Middle frontal gyrus (tissue), 1 donor: ENCODE results near the gene OGDH.

Source experiments
- DNase-seq: peaks from one replicate; pipeline ENCODE4 v3.0.0-alpha.2; 2015; ENCODE audit warnings: low spot score; ENCODE audit errors: extremely low spot score

The OGDH gene

DNA sequence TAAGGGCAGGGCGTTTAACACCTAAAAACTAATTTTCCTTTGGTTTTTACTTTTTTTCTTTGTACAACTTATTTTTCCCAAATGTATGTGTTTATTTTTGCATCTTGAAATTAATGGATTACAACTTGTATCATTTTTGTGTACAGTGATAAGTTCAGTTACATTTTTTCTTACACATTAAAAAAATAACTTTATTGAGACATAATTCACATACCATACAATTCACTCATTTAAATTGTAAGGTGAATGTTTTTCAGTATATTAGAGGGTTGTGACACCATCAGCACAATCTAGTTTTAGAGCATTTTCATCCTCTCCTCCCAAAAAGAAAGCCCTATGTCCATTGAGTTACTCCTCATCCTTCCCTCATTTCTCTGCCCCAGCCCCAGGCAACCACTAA is 11.6 kb downstream of the OGDH start:
- no peak for DNase-seq

DNA sequence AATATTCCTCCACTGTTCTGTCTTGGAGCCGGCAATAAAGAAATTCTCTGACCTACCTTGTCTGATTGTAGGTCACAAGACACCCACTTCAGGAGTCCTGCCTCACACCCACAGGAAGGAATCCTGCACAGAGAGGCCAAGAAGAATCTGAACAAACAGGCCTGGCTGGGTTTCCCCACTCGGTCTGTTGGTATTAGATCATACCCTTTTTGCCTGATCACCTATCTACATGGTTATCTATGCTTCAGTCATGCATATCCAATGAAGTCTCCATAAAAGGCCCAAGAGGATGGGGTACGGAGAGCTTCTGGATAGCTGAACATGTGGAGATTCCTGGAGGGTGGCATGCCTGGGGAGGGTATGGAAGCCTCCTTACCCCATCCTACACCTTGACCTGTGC is 12.3 kb downstream of the OGDH start:
- DNase-seq: no peak

DNA sequence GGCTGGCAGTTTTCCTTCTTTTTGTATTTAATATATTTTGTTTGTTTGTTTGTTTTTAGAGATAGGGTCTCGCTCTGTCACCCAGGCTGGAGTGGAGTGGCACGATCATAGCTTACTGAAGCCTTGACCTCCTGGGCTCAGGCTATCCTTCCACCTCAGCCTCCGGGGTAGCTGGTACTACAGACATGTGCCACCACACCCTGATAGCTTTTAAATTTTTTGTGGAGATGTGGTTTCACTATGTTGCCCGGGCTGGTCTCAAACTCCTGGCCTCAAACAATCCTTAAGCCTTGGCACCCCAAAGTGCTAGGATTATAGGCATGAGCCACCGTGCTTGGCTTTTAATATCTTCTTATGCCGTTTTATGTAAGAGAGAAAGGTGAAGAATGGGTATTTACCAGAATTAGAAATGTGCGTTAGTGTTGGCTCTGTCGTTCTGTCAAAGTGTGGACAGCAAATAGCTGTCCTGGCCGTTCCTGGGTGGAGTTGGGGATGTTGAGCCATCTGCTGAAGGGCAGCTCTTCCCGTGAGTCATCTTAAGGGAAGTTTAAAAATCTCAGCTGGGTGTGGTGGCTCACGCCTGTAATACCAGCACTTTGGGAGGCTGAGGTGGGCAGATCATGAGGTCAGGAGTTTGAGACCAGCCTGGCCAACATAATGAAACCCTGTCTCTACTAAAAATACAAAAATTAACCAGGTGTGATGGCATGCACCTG is 14.8 kb downstream of the OGDH start:
- no peak for DNase-seq

DNA sequence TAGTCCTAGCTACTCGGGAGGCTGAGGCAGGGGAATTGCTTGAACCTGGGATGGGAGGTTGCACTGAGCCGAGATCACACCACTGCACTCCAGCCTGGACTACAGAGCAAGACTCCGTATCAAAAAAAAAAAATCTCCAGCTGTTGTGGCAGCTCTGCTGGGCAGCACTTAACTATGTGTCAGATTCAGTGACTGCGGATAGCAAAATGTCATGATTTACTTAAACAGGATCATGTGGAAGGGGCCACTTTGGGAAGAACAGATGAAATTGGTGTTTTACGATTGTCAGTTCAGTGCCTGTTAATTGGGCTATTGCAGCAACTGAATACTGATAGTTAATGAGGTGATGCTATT is 15.3 kb downstream of the OGDH start:
- no peak for DNase-seq

DNA sequence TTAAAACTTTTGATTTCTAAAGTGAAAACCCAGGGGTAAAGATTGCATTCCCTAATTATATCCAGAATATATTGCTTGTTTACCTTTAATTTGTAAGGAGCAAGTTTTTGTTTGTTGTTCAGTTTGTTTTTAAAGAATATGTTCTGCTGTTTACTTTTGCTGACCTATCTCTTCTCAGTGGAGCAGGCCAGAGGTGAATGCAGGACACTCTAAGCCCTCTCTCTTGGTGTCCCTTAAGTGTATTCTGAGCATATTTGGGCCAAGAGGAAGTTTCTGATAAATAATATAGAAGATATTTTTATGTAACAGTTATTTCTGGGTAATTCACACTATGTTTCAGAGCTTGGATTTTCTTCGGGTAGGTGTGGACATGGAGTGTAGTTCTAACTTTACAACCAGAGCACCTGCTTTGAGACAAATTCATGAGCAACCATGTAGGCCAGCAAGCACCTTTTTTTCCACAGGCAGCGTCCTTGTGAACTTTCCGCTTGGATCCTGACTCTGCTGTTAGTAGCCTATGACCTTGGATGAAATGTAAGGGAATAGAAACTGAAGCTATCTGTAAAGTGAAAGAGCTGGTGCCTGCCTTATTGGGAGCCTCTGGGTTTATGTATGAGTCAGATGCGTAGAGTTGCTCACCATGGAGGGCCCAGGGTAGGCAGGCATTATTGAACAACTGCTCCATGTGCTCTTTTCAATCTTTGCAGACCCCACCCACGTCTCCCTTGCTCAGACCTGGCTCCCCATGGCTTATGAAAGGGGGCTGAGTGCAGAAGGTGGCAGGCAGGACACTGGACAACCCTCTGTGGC is 16.1 kb downstream of the OGDH start:
- DNase-seq: no peak

DNA sequence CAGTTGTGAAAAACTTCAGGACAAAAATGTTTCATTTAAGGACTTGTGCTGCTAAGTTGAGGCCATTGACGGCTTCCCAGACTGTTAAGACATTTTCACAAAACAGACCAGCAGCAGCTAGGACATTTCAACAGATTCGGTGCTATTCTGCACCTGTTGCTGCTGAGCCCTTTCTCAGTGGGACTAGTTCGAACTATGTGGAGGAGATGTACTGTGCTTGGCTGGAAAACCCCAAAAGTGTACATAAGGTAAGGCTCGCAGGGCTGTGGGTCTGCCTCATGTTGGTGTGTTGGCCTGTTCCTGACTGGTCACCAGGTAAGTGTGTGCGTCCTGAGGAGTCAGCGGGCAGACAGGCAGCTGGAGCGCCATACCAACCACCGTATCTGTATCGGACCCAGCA is 17.9 kb downstream of the OGDH start:
- DNase-seq: no peak

- no peak for DNase-seq
Observed at GRCh38 chr7:44625526-44626471, 19.4 kb downstream of the OGDH start.

- no peak for DNase-seq
Observed at GRCh38 chr7:44626620-44627019, 20.2 kb downstream of the OGDH start.

DNA sequence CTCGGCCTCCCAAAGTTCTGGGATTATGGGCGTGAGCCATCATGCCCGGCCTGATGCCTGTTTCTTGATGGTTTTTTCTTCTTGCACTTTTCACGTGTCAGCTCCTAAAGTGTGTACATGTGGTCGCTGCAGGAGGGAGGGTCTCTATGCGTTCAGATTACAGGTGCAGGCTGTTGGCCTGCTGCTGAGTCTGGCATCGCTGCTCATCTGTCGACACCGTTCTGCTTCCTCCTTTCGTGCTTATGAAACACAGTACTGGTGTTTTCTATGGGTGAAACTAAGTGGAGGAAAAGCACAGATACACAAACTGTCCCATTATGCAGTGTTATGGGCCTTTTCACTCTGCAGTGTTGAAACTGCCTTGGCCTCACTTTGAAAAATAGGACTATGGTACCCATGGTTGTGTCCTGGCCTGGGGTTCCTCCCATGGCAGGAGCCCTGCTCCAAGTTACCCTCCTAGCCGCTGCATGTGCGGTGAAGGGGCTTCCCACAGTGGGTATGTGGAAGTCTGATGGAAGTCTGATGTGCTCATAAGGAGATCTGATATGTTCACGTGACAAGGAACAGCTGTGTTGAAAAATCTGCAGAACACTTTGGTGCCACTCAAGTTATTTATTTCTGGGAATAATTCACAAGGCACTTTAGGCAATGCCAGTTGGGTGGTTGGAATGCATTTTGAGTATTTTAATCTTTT is 23.5 kb downstream of the OGDH start:
- DNase-seq: no peak

GRCh38 chr7:44630792-44631457 is 24.5 kb downstream of the OGDH start:
- no peak for DNase-seq

DNA sequence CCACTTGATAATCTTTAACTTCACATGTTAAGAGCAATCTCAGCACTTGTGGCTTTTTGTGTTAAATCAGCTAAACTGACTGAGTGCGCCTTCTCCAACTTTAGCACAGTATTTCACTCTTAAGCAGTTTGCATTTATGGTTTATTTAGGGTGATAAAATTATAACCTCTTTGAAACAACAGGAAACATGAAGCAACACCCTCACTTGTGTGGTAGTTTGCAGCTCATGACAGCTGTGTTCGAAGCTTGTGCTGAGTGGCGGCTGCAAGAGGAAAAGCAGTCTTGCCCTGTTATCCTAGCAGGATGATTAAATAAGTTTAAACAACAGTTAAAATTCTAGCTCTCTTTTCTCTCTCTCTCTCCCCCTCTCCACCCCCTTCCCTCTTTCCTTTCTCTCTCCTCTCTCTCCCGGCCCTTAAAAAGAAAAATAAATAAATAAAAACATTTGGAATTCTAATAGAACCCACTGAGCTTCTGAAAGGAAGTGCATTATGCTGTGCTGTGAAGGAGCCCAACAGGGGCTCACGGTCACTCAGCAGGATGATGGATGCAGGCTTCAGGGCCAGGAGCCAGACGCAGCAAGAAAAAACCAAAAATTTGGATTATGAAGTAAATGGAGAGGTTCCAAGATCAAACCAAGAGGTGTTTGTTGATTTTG is 25.2 kb downstream of the OGDH start:
- no peak for DNase-seq

- no peak for DNase-seq
Observed at GRCh38 chr7:44632196-44632595, 25.8 kb downstream of the OGDH start.

GRCh38 chr7:44633254-44634186 is 27.1 kb downstream of the OGDH start:
- DNase-seq: no peak

GRCh38 chr7:44634187-44634838 is 27.9 kb downstream of the OGDH start:
- no peak for DNase-seq

GRCh38 chr7:44634839-44635591 is 28.6 kb downstream of the OGDH start:
- no peak for DNase-seq

DNA sequence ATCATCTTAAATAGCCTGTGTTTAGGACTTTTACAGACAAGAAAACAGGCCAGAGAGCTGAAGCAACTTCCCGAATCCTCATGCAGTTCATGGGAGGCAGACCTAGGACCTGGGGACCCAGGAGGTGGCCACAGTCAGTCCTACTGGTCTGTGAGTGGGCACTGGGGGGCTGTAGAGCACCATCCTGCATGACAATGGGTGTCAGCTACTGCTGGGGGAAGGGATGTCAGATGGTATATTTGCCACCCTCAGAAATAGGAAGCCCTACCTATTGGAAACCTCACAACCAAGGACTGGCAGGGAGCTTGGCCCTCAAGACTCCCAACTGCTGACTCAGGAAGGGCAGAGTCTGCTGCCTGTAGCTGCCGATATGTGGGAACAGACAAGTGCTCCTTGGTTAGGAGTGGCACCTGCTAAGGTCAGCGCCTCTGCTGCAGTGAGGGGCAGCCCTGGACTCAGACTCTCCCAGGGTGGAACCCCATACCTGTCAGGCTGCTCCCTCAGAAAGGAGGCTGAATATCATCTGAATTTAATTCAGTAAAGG is 29.7 kb downstream of the OGDH start:
- no peak for DNase-seq

DNA sequence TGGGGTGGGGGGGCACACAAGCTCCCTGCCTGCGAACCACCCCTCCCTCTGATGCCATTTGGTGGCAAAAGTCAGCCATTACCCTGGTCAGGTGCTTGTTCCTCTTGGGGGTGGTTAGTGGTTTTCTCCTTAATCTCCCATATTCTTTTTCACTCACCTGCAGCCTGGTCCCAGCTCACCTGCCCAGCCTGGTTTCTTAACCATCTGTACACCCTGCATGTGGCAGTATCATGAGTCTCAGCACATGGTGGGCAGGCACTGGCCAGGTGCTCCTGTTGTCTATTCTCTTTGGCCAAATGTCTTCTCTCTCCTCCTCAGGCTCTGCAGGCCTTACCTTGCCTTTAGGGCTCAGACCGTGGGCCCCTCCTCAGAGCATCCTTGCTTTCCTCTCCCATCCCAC is 30.5 kb downstream of the OGDH start:
- DNase-seq: no peak
